HG03066 (cell line): Measurements from ENCODE around the gene KLHL25.
A peak's percentile ranks its signal among the peaks of the same experiment; 100 is the strongest.
"Not testable (repeated sequence)": the region's sequence is repeated elsewhere in the genome, so short reads cannot be mapped to it uniquely, and the experiment has no call there.

Source experiments
- ATAC-seq: cut with Tn5 transposase; IDR thresholded peaks from one replicate; pipeline ENCODE4 v1.9.1; 2021; ENCODE audit warnings: low read depth; ENCODE audit not compliant: unreplicated experiment

Gene KLHL25

GRCh38 chr15:85794598-85795336 is at the start of gene KLHL25:
Gene KLHL25 (minus strand): TSS chr15:85794925. CDS start chr15:85769810, 25,115 bp downstream.
- ATAC-seq: peak; percentile 99

- ATAC-seq: no peak
These were observed 46.1 kb upstream of the KLHL25 start for GRCh38 chr15:85840802-85841152.

- peak; percentile 91 for ATAC-seq
These were observed 45.5 kb upstream of the KLHL25 start for GRCh38 chr15:85840079-85840801.

GRCh38 chr15:85839643-85840042 is 44.9 kb upstream of the KLHL25 start:
- no peak for ATAC-seq

GRCh38 chr15:85838655-85839054 is 43.9 kb upstream of the KLHL25 start:
- no peak for ATAC-seq

GRCh38 chr15:85837881-85838280 is 43.2 kb upstream of the KLHL25 start:
- ATAC-seq: no peak

GRCh38 chr15:85837011-85837433 is 42.3 kb upstream of the KLHL25 start:
- ATAC-seq: no peak

- no peak for ATAC-seq
These were observed 39.9 kb upstream of the KLHL25 start for GRCh38 chr15:85834651-85835050.

GRCh38 chr15:85832394-85832793 is 37.7 kb upstream of the KLHL25 start:
- no peak for ATAC-seq

GRCh38 chr15:85831415-85832113 is 36.8 kb upstream of the KLHL25 start:
- no peak for ATAC-seq

- ATAC-seq: not testable (repeated sequence)
These were observed 35.0 kb upstream of the KLHL25 start for GRCh38 chr15:85829754-85830153.

GRCh38 chr15:85828874-85829273 is 34.1 kb upstream of the KLHL25 start:
- ATAC-seq: no peak

GRCh38 chr15:85828126-85828525 is 33.4 kb upstream of the KLHL25 start:
- ATAC-seq: no peak

- no peak for ATAC-seq
These were observed 32.2 kb upstream of the KLHL25 start for GRCh38 chr15:85826756-85827515.

- no peak for ATAC-seq
These were observed 31.0 kb upstream of the KLHL25 start for GRCh38 chr15:85825719-85826118.

GRCh38 chr15:85825118-85825517 is 30.4 kb upstream of the KLHL25 start:
- no peak for ATAC-seq

GRCh38 chr15:85821545-85821944 is 26.8 kb upstream of the KLHL25 start:
- no peak for ATAC-seq

GRCh38 chr15:85819938-85820337 is 25.2 kb upstream of the KLHL25 start:
- no peak for ATAC-seq

GRCh38 chr15:85813234-85813633 is 18.5 kb upstream of the KLHL25 start:
- no peak for ATAC-seq

- ATAC-seq: no peak
These were observed 15.3 kb upstream of the KLHL25 start for GRCh38 chr15:85810075-85810474.

- no peak for ATAC-seq
These were observed 10.7 kb upstream of the KLHL25 start for GRCh38 chr15:85805420-85805819.
